IPS DF 6.9 (cell line): ENCODE results near the gene LMCD1.

Source experiments
- DNase-seq: peaks from one replicate; pipeline ENCODE4 v3.0.0-alpha.2; 2013; ENCODE audit warnings: low read depth, low spot score
- H3K27ac ChIP-seq: one replicate; pipeline ENCODE4 v1.5.1; 2013; ENCODE audit warnings: low read length, control low read depth
- H3K27me3 ChIP-seq: 2 replicates; pipeline ENCODE4 v1.6.1; 2013; ENCODE audit warnings: mild to moderate bottlenecking, low read length; ENCODE audit not compliant: control insufficient read depth, insufficient read depth
- H3K36me3 ChIP-seq: 2 replicates; pipeline ENCODE4 v1.6.1; 2013; ENCODE audit warnings: low read length; ENCODE audit not compliant: control insufficient read depth, insufficient read depth
- H3K4me1 ChIP-seq: 2 replicates; pipeline ENCODE4 v1.6.1; 2013; ENCODE audit warnings: low read length; ENCODE audit not compliant: control insufficient read depth, insufficient read depth
- H3K4me3 ChIP-seq: 2 replicates; pipeline ENCODE4 v1.5.1; 2013; ENCODE audit warnings: mild to moderate bottlenecking, low read length
- H3K9me3 ChIP-seq: 2 replicates; pipeline ENCODE4 v1.6.1; 2013; ENCODE audit warnings: low read length, inconsistent platforms; ENCODE audit not compliant: control insufficient read depth, insufficient read depth
- WGBS: extraction: QIAGEN DNeasy Blood & Tissue Kit; methylation state at CpG from one replicate; pipeline ENCODE4 v1.1.7; 2013; ENCODE audit warnings: mixed read lengths, missing lambda C conversion rate; ENCODE audit not compliant: insufficient read length, insufficient coverage; 5-methylcytosine and 5-hydroxymethylcytosine counted together

The LMCD1 gene

DNA sequence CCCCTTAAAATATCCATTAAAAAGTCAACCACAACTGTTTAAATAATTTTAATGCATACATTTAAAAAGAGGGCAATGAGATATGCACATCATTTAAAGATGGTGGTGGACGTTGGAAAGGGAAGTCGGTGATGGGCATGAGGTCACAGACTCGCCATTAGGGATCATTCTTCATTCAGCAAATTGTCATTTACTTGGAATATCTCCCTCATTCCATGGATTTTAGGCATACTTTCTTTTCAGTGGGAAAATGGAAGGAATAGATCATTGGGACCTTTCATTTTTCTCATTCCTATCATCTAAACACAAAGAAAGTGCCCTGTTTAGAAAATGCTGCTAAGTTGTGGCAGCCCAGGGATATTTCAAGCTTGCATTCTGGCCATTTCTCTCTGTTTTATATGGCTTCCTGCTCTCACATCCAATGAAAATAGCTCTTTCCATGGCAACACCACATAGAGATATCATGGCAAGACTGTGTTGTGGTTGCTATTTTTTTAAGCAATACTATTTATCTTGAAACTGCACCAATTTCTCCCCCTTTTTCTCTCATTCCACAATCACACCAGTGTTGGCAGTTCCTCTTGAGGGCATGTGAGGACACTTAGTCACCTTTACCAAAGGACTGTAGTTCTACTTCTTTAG is 40.7 kb upstream of the LMCD1 start:
- DNase-seq, result no peak
- no peaks in the 10 kb centered on the region for H3K36me3 ChIP-seq
- no peak overlapping the region for H3K27ac ChIP-seq
- no peaks in the 10 kb centered on the region for H3K9me3 ChIP-seq
- no peaks in the 10 kb centered on the region for H3K27me3 ChIP-seq
- no CpG with 5 or more reads among the region's 3 CpGs for WGBS
- H3K4me3 ChIP-seq, result no peak overlapping the region
- 0 out of 2 replicates have a peak, but pooled peaks cover 1% of the 10 kb centered on the region for H3K4me1 ChIP-seq

DNA sequence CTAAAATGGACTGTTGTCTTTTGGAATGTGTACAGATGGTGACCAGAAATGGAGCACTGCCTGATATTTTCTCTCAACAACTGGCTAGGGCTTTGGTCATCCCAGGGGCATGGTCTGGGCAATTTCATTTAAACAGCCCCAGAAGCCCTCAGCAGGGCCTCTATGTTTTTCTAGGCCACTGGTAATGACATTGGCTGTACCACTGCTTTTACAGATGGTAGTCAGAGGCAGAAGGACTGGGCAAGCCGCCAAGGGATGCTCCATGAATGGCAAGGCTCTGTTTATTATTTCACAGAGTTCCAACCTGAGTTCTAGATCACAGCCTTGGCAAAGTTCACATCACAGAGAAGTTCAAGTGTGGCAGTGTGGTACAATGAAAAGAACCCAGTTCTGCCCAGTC is 37.0 kb upstream of the LMCD1 start:
- H3K27me3 ChIP-seq, result no peaks in the 10 kb centered on the region
- H3K36me3 ChIP-seq, result no peaks in the 10 kb centered on the region
- no peak overlapping the region for H3K4me3 ChIP-seq
- WGBS, result no CpG with 5 or more reads among the region's 1 CpG
- no peak overlapping the region for H3K27ac ChIP-seq
- no peak for DNase-seq
- no peaks in the 10 kb centered on the region for H3K4me1 ChIP-seq
- H3K9me3 ChIP-seq, result no peaks in the 10 kb centered on the region

- no peak overlapping the region for H3K27ac ChIP-seq
- no peaks in the 10 kb centered on the region for H3K9me3 ChIP-seq
- H3K36me3 ChIP-seq, result no peaks in the 10 kb centered on the region
- DNase-seq, result no peak
- no peaks in the 10 kb centered on the region for H3K4me1 ChIP-seq
- no peaks in the 10 kb centered on the region for H3K27me3 ChIP-seq
- no peak overlapping the region for H3K4me3 ChIP-seq
- WGBS, result no CpG with 5 or more reads among the region's 1 CpG
Observed at GRCh38 chr3:8466526-8466925, 35.1 kb upstream of the LMCD1 start.

- no peak overlapping the region for H3K4me3 ChIP-seq
- H3K9me3 ChIP-seq, result no peaks in the 10 kb centered on the region
- H3K27me3 ChIP-seq, result no peaks in the 10 kb centered on the region
- no peak overlapping the region for H3K27ac ChIP-seq
- no peak for DNase-seq
- no peaks in the 10 kb centered on the region for H3K4me1 ChIP-seq
- no CpG with 5 or more reads among the region's 11 CpGs for WGBS
- no peaks in the 10 kb centered on the region for H3K36me3 ChIP-seq
Observed at GRCh38 chr3:8470801-8471200, 30.8 kb upstream of the LMCD1 start.

- H3K27ac ChIP-seq, result no peak overlapping the region
- DNase-seq, result no peak
- no peaks in the 10 kb centered on the region for H3K27me3 ChIP-seq
- no peaks in the 10 kb centered on the region for H3K9me3 ChIP-seq
- WGBS, result no CpG with 5 or more reads among the region's 2 CpGs
- H3K4me3 ChIP-seq, result no peak overlapping the region
- H3K36me3 ChIP-seq, result no peaks in the 10 kb centered on the region
- H3K4me1 ChIP-seq, result no peaks in the 10 kb centered on the region
Observed at GRCh38 chr3:8472549-8472948, 29.1 kb upstream of the LMCD1 start.

GRCh38 chr3:8473029-8473428 is 28.6 kb upstream of the LMCD1 start:
- Histone ChIP-seq H3K27ac (no peak overlapping the region), H3K4me3 (no peak overlapping the region), H3K27me3 (no peaks in the 10 kb centered on the region), H3K9me3 (no peaks in the 10 kb centered on the region), H3K4me1 (no peaks in the 10 kb centered on the region), H3K36me3 (no peaks in the 10 kb centered on the region)
- DNase-seq, result no peak
- no CpG with 5 or more reads among the region's 4 CpGs for WGBS

DNA sequence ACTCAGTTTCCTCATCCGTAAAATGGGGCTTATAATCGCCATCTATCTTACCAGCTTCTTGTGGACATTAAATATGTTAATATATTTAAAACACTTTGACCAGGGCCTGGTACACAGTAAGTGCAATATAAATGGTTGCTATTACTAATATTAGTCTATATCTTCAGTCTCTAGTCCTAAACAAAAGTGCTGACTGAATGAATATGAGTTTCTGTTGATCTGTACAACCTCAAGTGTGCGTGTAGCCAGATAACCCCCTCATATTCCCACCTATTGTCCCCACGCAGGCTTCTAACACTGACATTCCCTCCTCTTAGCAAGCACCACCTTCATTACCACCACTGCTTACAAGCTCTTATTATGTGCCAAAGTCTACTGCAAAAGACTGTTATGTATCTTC is 27.6 kb upstream of the LMCD1 start:
- no peaks in the 10 kb centered on the region for H3K9me3 ChIP-seq
- no peak overlapping the region for H3K27ac ChIP-seq
- WGBS, result no CpG with 5 or more reads among the region's 4 CpGs

DNA sequence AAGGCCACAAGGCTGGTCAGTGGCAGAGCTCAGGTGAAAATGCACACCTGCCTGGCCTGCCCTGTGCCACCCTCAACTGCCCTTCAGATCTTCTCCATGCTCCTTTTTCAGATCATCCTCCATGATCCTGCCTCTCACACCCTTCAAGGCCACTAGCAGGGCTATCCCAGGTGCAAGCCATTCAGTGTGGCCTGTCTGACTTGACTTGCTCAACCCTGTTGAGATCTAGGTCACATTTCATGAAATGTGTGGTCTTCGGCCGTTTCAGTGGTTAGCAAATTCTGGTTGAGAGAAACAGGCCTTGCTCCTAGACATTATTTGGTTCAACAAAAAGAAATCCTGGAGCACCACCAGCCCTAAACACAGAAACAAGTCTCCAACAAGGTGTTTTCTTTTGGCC is 26.6 kb upstream of the LMCD1 start:
- Histone ChIP-seq H3K36me3 (no peaks in the 10 kb centered on the region), H3K9me3 (no peaks in the 10 kb centered on the region), H3K27ac (no peak overlapping the region), H3K4me1 (no peaks in the 10 kb centered on the region), H3K4me3 (no peak overlapping the region), H3K27me3 (no peaks in the 10 kb centered on the region)
- DNase-seq, result no peak
- WGBS, result no CpG with 5 or more reads among the region's 2 CpGs

More for the DNA sequence above, 27.6 kb upstream of the LMCD1 start:
- Histone ChIP-seq H3K4me1 (no peaks in the 10 kb centered on the region), H3K4me3 (no peak overlapping the region), H3K27me3 (no peaks in the 10 kb centered on the region), H3K36me3 (no peaks in the 10 kb centered on the region)
- DNase-seq, result no peak

GRCh38 chr3:8480699-8481098 is 20.9 kb upstream of the LMCD1 start:
- Histone ChIP-seq H3K27ac (no peak overlapping the region), H3K4me1 (no peaks in the 10 kb centered on the region), H3K4me3 (no peak overlapping the region), H3K9me3 (no peaks in the 10 kb centered on the region), H3K27me3 (no peaks in the 10 kb centered on the region), H3K36me3 (no peaks in the 10 kb centered on the region)
- DNase-seq, result no peak
- WGBS, result no CpG with 5 or more reads among the region's 3 CpGs

DNA sequence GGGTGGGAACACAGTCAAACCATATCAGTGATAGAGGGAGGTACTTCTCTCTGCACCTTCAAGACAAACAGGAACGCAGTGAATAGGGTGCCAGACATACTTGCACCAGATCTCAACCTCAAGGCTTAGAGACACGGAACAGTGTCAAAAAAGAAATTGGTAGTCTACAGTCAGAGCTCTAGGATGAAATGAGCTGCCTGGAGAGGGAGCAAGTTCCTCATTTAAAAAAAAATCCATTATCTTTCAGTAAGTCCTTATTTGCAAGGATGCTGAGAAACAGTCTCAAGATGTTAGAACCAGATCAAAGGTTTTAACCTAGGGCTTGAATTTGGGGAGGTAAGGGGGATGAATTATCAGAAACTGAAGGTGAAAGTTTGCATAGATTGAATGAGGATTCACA is 20.2 kb upstream of the LMCD1 start:
- WGBS, result no CpG with 5 or more reads among the region's 2 CpGs

DNA sequence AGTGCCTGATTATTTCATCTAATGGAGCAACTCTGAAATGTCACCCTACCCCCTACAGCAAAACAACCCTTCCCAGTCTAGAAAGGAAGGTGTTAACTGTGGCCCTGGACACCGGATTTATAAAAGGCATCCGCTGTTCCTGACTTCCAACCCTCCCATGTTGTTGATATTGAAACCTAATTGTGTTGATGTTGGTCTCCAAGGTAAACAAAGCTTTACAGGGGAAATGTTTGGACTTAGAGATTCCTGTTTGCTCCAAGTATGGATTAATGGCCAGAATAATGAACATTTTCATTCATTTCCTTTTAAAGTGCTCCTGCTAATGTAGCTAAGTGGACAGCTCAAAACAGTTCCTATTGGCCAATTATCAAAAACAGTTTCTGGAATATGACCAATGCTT is 19.4 kb upstream of the LMCD1 start:
- no peaks in the 10 kb centered on the region for H3K4me1 ChIP-seq
- WGBS, result no CpG with 5 or more reads among the region's 2 CpGs

More for the DNA sequence above, 20.2 kb upstream of the LMCD1 start:
- H3K4me3 ChIP-seq, result no peak overlapping the region
- no peaks in the 10 kb centered on the region for H3K27me3 ChIP-seq
- no peak overlapping the region for H3K27ac ChIP-seq
- H3K9me3 ChIP-seq, result no peaks in the 10 kb centered on the region
- DNase-seq, result no peak
- H3K4me1 ChIP-seq, result no peaks in the 10 kb centered on the region
- no peaks in the 10 kb centered on the region for H3K36me3 ChIP-seq

More for the DNA sequence above, 19.4 kb upstream of the LMCD1 start:
- DNase-seq, result no peak
- no peaks in the 10 kb centered on the region for H3K27me3 ChIP-seq
- H3K4me3 ChIP-seq, result no peak overlapping the region
- H3K9me3 ChIP-seq, result no peaks in the 10 kb centered on the region
- H3K27ac ChIP-seq, result no peak overlapping the region
- H3K36me3 ChIP-seq, result no peaks in the 10 kb centered on the region
